Stimulated activated CD4-positive, alpha-beta T cell treated with anti-CD3 and anti-CD28 coated beads, Interleukin-1b, Interleukin-23, amount 100 ng/mL, for 24 hours (primary cell): ENCODE measurements around the gene C1QL4.
"Not testable (repeated sequence)": the region's sequence is repeated elsewhere in the genome, so short reads cannot be mapped to it uniquely, and the experiment has no call there.

Experiments
- DNase-seq, 4 experiments: peaks; one replicate each; pipeline ENCODE4 v3.0.0-alpha.2; 2020; ENCODE audit warnings: low read depth in 4 of 4, low spot score in 1 of 4

The C1QL4 gene

GRCh38 chr12:49336645-49337584 is at the start of gene C1QL4:
C1QL4 (minus strand) TSS chr12:49337188; CDS start chr12:49336477, 711 bp downstream.
- DNase-seq = peak; percentile 74 to 89 (median 82)

GRCh38 chr12:49380184-49380583 is 43.2 kb upstream of the C1QL4 start:
- not testable (repeated sequence) for DNase-seq

DNA sequence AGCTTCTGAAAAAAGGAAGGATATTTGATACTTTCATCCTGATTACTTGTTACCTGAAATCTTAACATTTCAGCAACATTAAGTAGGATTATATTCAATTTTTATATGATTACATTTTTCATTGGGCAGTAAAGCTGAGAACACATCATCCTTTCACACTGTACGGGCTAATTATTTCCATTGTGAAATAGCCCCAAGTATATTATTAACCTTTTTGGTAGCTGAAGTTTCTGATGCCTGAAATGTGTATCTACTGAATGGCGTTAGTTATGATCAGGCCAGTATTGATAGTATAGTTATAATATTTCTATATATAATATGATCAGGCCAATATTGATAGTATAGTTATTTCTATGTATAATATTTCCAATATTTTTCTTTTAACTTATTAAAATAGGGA is 40.4 kb upstream of the C1QL4 start:
- DNase-seq = no peak

DNA sequence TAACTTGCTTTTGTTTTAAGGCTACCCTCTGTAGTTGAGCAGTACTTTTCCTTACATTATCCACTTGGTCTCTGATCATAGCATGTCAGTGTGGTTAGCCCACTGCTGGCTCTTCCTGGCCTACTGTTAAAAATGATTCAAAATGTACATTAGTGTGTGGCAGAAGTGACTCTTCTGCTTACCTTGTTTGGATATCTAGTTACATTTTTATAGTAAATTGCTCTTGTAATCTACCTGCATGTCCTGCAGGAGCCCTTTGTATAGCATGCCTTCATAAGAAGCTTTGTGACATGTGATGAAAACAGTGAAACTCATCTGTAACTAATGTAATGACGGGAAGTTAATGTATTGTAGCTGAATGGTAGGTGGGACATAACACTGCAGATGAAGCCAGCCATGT is 38.4 kb upstream of the C1QL4 start:
- DNase-seq = no peak

DNA sequence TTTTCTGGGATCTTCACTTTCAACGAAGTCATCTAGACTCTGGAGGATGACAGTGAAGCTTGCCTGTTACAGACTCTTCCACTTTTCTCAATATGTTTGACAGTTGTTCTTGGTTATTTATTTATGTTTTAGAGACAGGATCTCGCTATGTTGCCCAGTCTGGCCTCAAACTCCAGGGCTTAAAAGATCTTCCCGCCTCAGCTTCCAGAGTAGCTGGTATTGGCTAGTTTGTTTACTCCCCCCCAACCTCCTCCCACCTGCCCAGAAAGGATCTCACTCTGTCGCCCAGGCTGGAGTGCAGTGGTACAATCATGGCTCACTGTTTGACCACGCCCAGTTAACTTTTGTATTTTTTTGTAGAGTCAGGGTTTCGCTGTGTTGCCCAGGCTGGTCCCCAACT is 33.6 kb upstream of the C1QL4 start:
- no peak for DNase-seq

DNA sequence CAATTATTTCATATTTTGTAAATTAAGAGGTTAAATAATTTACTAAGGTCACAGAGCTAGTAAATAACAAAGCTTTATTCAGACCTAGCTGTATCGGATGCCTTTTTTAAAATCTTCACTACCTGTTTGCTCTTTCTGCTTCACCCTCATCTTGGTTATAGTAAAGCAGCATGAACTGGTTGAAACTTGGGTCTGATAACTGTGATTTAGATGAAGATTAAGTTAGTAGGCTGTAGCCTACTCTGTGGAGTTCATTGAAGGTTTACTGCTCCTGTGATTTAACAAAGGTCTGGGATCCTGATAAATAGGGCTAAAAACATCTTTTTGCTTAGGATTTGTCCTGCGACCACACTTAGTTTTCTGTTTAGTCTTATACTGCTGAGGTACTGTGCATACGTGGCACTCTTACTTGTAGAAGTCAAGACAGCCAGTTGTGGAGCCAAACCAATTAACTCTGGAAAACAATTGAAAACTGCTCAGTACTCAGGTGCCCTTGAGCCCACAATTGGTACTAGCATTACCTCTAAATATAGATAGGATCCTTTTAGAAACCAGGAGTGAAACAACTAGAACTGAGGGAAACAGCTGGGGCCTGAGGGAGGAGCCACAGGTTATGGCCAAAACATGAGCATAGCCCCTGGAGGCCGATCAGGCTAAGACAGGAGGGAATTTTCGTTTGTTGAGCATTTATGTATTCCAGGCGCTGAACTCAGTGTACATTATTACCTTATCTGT is 32.6 kb upstream of the C1QL4 start:
- DNase-seq = no peak

- no peak for DNase-seq
These were observed 31.2 kb upstream of the C1QL4 start for GRCh38 chr12:49368240-49368600.

DNA sequence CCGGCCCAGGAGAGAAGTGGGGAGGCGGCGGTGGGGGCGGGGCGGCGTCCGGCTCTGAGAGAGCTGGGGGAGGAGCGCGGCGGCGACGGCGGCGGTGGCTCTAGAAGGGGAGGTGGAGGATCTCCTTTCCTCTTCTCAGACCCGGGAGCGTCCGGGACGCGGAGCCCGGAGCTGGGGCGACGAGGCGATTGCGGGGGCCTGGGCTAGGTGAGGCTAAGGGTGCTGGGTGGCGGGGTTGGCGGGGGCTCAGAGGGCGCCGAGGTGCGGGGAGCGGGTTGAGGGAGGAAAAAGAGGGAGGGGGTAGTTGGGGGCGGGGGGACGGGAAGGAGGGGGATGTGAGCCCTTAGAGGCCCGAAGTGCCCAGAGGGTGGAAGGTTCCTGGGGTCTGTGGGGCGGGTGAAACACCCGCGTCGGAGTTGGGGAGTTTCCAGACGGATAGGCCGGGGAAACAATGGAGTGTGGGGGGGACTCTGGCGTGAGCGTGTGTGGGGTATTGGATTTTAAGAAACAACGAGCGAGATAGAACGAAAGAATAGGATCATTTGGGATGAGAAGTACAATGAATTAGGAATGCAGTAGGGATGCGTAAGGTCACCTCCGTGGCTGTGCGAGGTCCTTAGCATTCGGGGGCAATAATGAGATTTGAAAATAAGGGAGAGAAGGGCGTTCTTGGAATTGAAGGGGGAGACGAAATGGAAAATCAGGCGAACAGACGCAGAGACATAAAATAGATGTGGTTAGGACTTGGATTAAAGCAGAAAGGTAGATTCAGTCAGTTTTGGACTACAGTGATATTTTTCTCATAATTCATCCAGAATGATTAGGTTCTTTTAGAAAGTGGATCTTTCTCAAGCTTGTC is 30.6 kb upstream of the C1QL4 start, which contains the start of gene SPATS2:
Gene SPATS2, plus strand, starts transcription at position 82 of the 859 bp plus-strand sequence. CDS start 93,551 bp downstream, outside the sequence.
- DNase-seq = no peak

- DNase-seq = peak; percentile 68 to 88 (median 78)
These were observed 29.8 kb upstream of the C1QL4 start for GRCh38 chr12:49366652-49367380.

- DNase-seq = no peak
These were observed 29.2 kb upstream of the C1QL4 start for GRCh38 chr12:49366096-49366651.

DNA sequence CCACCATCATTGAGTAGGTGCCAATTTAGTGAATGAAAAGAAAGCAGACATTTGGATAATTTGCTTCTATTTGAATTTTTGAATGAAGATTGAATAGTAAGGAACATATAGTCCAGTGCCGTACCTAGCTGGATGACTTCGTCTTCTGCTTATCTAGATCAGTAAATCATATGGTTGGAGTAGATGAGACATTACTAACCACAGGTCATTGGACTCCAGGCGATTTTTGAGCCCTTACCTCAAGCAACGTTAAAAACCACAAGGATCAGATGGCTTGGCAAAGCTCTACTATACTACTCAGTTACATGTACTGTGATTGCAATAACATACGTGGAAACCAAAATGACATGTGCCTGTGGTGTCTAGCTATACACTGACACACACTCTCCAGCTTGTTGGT is 28.6 kb upstream of the C1QL4 start:
- DNase-seq = no peak

GRCh38 chr12:49364989-49365388 is 28.0 kb upstream of the C1QL4 start:
- DNase-seq = no peak

GRCh38 chr12:49362077-49362476 is 25.1 kb upstream of the C1QL4 start:
- DNase-seq = no peak

DNA sequence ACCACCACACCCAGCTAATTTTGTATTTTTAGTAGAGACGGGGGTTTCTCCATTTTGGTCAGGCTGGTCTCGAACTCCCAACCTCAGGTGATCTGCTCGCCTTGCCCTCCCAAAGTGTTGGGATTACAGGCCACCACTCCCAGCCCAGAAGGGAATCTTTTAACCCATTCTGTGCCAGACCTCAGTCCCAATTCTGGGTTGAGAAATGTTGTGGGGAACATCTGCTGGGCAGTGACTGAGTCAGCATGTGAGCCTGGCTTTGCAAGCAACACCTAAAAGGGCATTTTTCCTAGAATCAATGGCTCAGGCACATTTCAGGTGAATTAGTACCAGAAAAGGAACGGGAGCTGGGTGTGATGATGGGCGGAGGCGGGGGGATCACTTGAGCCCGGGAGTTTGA is 22.7 kb upstream of the C1QL4 start:
- no peak for DNase-seq

DNA sequence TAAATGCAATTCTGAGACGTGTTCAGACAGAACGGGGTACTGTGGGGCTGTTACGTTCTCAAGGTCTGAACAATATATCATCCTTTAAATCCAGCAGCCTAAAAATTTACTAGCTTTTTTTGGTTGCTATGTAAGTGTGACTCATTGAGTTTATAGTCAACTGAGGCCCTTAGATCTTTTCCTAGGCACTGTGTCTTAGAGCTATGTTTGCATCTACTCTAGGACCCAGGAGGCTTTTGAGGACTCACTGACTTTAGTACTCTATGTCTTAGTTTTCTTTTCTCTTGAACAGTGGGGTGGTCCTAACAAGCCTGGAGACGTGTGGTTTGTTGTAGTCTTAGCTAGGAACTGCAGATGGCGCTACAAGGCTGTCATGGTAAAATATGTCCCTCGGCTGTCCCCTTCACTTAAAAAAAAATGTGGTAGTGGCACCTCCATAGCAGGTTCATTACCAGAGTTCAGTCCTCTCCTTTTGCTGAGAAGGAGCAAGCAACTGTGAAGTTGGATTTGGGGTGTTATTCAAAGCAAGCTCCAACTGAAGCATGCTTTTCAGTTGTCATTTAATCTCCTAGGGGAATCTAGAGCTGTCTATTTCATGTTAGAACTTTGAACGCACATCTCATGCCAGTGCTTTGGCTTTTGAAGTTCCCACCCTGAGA is 21.6 kb upstream of the C1QL4 start:
- DNase-seq = peak in 1 of 4 experiments; percentile 41

GRCh38 chr12:49357103-49357678 is 20.2 kb upstream of the C1QL4 start:
- DNase-seq = no peak

DNA sequence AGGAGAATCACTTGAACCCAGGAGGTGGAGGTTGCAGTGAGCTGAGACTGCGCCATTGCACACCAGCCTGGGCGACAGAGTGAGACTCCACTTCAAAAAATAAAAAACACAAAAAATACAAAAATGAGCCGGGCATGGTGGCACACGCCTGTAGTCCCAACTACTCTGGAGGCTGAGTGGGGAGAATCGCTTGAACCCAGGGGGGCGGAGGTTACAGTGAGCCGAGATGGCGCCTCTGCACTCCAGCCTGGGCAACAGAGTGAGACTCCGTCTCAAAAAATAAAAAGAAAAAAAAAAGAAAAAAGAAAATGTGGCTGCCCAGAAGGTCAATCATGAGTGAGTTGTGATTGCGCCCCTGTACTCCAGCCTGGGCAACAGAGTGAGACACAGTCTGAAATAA is 18.9 kb upstream of the C1QL4 start:
- DNase-seq = no peak

DNA sequence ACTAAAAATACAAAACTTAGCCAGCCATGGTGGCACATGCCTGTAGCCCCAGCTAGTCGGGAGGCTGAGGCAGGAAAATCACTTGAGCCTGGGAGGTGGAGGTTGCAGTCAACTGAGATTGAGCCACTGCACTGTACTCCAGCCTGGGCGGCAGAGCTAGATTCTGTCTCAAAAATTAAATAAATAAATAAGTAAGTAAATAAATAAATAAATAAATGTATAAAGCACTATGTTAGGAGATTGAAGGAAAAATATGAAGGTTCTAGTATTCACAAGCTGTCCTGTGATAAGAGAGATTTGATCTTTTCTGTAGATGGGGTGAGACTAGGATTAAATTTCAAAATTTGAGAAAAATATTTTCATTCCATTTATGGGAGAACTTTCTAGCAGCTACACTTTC is 15.4 kb upstream of the C1QL4 start:
- DNase-seq = no peak

DNA sequence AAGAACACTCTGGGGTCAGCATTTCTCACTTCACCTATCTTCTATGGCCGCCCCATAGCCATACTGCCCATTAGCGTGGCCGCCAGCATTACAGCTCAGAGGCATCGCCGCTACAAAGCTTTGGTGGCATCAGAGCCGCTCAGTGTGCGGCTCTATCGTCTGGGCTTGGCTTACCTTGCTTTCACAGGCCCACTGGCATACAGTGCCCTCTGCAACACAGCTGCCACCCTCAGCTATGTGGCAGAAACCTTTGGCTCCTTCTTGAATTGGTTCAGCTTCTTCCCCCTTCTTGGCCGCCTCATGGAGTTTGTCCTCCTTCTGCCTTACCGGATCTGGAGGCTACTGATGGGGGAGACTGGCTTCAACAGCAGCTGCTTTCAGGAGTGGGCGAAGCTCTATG is 12.3 kb upstream of the C1QL4 start:
- DNase-seq = no peak
